ENCODE measurements around the gene BMP4. TPM values are rescaled to one million over a fixed set of nuclear protein-coding genes. Genes with fewer than 3 reads are reported as not detected.

BMP4 gene
- total and polyA plus RNA-seq, 2 donors (not counting 3 experiments of a cell fraction or from before 2014, with no cell fraction given) = 238 to 311 TPM

GRCh38 chr14:53924753-53925152 is 31.9 kb downstream of the BMP4 start:
- Histone ChIP-seq H2AFZ (ENCODE audit: low read depth, low read length) (peak overlapping the region; percentile 33), H3K27ac (ENCODE audit: insufficient read depth, low read depth, low read length) (peak overlapping the region; percentile 77), H3K36me3 (ENCODE audit: control insufficient read depth in 2 of 2, extremely low read depth in 1 of 2, insufficient read depth in 2 of 2, low read length in 2 of 2) (no peaks in the 10 kb centered on the region), H3K4me2 (ENCODE audit: insufficient read depth, low read length) (peak overlapping the region; percentile 86), H3K79me2 (ENCODE audit: control insufficient read depth, insufficient read depth, low read length) (no peaks in the 10 kb centered on the region), H3K9me3 (replicated peaks; ENCODE audit: control insufficient read depth, insufficient read depth, low read length) (no peaks in the 10 kb centered on the region), H3K4me3 (replicated peaks in 1 of 3; ENCODE audit: insufficient read depth in 1 of 3, low read depth in 1 of 3, low read length in 3 of 3) (peak overlapping the region in 1 of 3 experiments; percentile 31), H4K20me1 (replicated peaks; ENCODE audit: control insufficient read depth, extremely low read depth, insufficient read depth, low read length) (no peaks in the 10 kb centered on the region), H3K9me1 (replicated peaks; ENCODE audit: control insufficient read depth, extremely low read depth, insufficient read depth, low read length) (no peaks in the 10 kb centered on the region), H3K27me3 (ENCODE audit: control insufficient read depth in 2 of 2, insufficient read depth in 2 of 2, low read length in 2 of 2) (no peaks in the 10 kb centered on the region), H3K9ac (replicated peaks; ENCODE audit: extremely low read depth, insufficient read depth, low read length) (no peak overlapping the region), H3K4me1 (ENCODE audit: control insufficient read depth, extremely low read depth, insufficient read depth, low read length) (peaks cover 30% of the 10 kb centered on the region)
- BruUV-seq (replicated peaks) = no TSS peak
- DNase-seq (ENCODE audit: low read depth, low spot score) = peak; percentile 88
- TF ChIP-seq GATA2 (IDR thresholded peaks at IDR 0.05; ENCODE audit: insufficient read depth, insufficient read length, low read depth, low read length) (no peak), FOS (IDR thresholded peaks at IDR 0.05; ENCODE audit: borderline replicate concordance, insufficient read depth, low read length) (peak; percentile 57), JUN (IDR thresholded peaks at IDR 0.05; ENCODE audit: borderline replicate concordance, insufficient read depth, insufficient read length, low read depth) (peak; percentile 70), POLR2AphosphoS5 (IDR thresholded peaks at IDR 0.05; ENCODE audit: insufficient read depth, low read depth, low read length) (peak; percentile 33), MAX (IDR thresholded peaks at IDR 0.05; ENCODE audit: insufficient read depth, insufficient read length) (peak; percentile 55)
- ChIA-PET CTCF (interaction anchor here (0.6 to 2.4 kb wide), 10 partner anchors 8 to 423 kb away, joined by 3 to 8 read pairs (median 4); no protein-coding TSS in a partner anchor), POLR2A (no interaction called here)
- intact Hi-C loops (cut with micrococcal nuclease) = loop anchor here (2.0 kb wide), 1 partner anchor 34 kb away; no protein-coding TSS in a partner anchor
- FAIRE-seq = peak; percentile 83
- dilution Hi-C loops (cut with MboI; ENCODE audit: extremely low pct_ligation_motif_present, low sequenced_read_pairs) = no loop called here

GRCh38 chr14:53921027-53921426 is 35.6 kb downstream of the BMP4 start:
- Histone ChIP-seq H3K36me3 (ENCODE audit: control insufficient read depth in 2 of 2, extremely low read depth in 1 of 2, insufficient read depth in 2 of 2, low read length in 2 of 2) (no peaks in the 10 kb centered on the region), H4K20me1 (replicated peaks; ENCODE audit: control insufficient read depth, extremely low read depth, insufficient read depth, low read length) (no peaks in the 10 kb centered on the region), H3K9me1 (replicated peaks; ENCODE audit: control insufficient read depth, extremely low read depth, insufficient read depth, low read length) (no peaks in the 10 kb centered on the region), H3K4me1 (ENCODE audit: control insufficient read depth, extremely low read depth, insufficient read depth, low read length) (peaks cover 19% of the 10 kb centered on the region), H3K9ac (replicated peaks; ENCODE audit: extremely low read depth, insufficient read depth, low read length) (no peak overlapping the region), H3K9me3 (replicated peaks; ENCODE audit: control insufficient read depth, insufficient read depth, low read length) (no peaks in the 10 kb centered on the region), H3K4me2 (ENCODE audit: insufficient read depth, low read length) (no peak overlapping the region), H3K27me3 (ENCODE audit: control insufficient read depth in 2 of 2, insufficient read depth in 2 of 2, low read length in 2 of 2) (no peaks in the 10 kb centered on the region), H3K27ac (ENCODE audit: insufficient read depth, low read depth, low read length) (no peak overlapping the region), H2AFZ (ENCODE audit: low read depth, low read length) (no peak overlapping the region), H3K79me2 (ENCODE audit: control insufficient read depth, insufficient read depth, low read length) (no peaks in the 10 kb centered on the region), H3K4me3 (replicated peaks in 1 of 3; ENCODE audit: insufficient read depth in 1 of 3, low read depth in 1 of 3, low read length in 3 of 3) (no peak overlapping the region)
- ChIA-PET CTCF (interaction anchor here (1.0 to 1.4 kb wide), 4 partner anchors 9 to 417 kb away, joined by 3 to 6 read pairs (median 3); no protein-coding TSS in a partner anchor), POLR2A (no interaction called here)
- intact Hi-C loops (cut with micrococcal nuclease) (no loop called here), dilution Hi-C loops (cut with MboI; ENCODE audit: extremely low pct_ligation_motif_present, low sequenced_read_pairs) (no loop called here)
- no TSS peak for BruUV-seq (replicated peaks)
- no peak for DNase-seq (ENCODE audit: low read depth, low spot score)
- FAIRE-seq = no peak
- no peak for TF ChIP-seq FOS (IDR thresholded peaks at IDR 0.05; ENCODE audit: borderline replicate concordance, insufficient read depth, low read length)
- TF ChIP-seq GATA2 (IDR thresholded peaks at IDR 0.05; ENCODE audit: insufficient read depth, insufficient read length, low read depth, low read length) = no peak
- no peak for TF ChIP-seq MYC (IDR thresholded peaks at IDR 0.05; ENCODE audit: low read depth, low read length)
- TF ChIP-seq MAX (IDR thresholded peaks at IDR 0.05; ENCODE audit: insufficient read depth, insufficient read length) = no peak
- no peak for TF ChIP-seq EZH2 (IDR thresholded peaks at IDR 0.05; ENCODE audit: borderline replicate concordance, low read depth, low read length, severe bottlenecking)
- no peak for TF ChIP-seq POLR2A (IDR thresholded peaks at IDR 0.05; ENCODE audit: low read depth, low read length)
- no peak for TF ChIP-seq JUN (IDR thresholded peaks at IDR 0.05; ENCODE audit: borderline replicate concordance, insufficient read depth, insufficient read length, low read depth)
- no peak for TF ChIP-seq CTCF (IDR thresholded peaks at IDR 0.05; ENCODE audit: extremely low read depth in 1 of 2, insufficient read depth in 1 of 2, low read depth in 1 of 2, low read length in 2 of 2)
- no peak for TF ChIP-seq POLR2AphosphoS5 (IDR thresholded peaks at IDR 0.05; ENCODE audit: insufficient read depth, low read depth, low read length)
